Epithelial cell of proximal tubule (primary cell): ENCODE data around the gene SEC63. TPM values are rescaled to one million over a fixed set of nuclear protein-coding genes. Genes with fewer than 3 reads are reported as not detected.
A peak's percentile ranks its signal among the peaks of the same experiment; 100 is the strongest.

Experiments used
- DNase-seq: peaks from one replicate; pipeline ENCODE4 v3.0.0-alpha.2; 2011; ENCODE audit warnings: low read depth
- H3K4me3 ChIP-seq: 2 replicates; pipeline ENCODE4 v1.5.1; 2011; ENCODE audit warnings: low read depth, mild to moderate bottlenecking, low read length
- CTCF ChIP-seq: conservative IDR thresholded peaks from 2 replicates; pipeline ENCODE4 v1.5.1; 2012; ENCODE audit warnings: low read depth, mild to moderate bottlenecking, low read length
- total RNA-seq: library from RNA; depleted of rRNA; stranded (reverse); fragments of >200 nt; gene quantifications from 2 replicates; pipeline ENCODE4 v1.2.3, GENCODE V29; 2015

Gene SEC63
- total RNA-seq, 1 donor from 2014 or later, result 5.4 TPM

- no peak for DNase-seq
- peak overlapping the region; percentile 63 for H3K4me3 ChIP-seq
- TF ChIP-seq CTCF, result peak; percentile 86
Measured at GRCh38 chr6:107847844-107848802, 109.9 kb downstream of the SEC63 start.

- no peak for TF ChIP-seq CTCF
- no peak for DNase-seq
- no peak overlapping the region for H3K4me3 ChIP-seq
Measured at GRCh38 chr6:107846262-107846795, 111.7 kb downstream of the SEC63 start.

GRCh38 chr6:107845777-107846176, 112.2 kb downstream of the SEC63 start:
- TF ChIP-seq CTCF, result no peak
- no peak overlapping the region for H3K4me3 ChIP-seq
- DNase-seq, result no peak

- no peak overlapping the region for H3K4me3 ChIP-seq
- DNase-seq, result no peak
- TF ChIP-seq CTCF, result no peak
Measured at GRCh38 chr6:107843400-107843799, 114.6 kb downstream of the SEC63 start.

GRCh38 chr6:107841275-107841670, 116.7 kb downstream of the SEC63 start:
- DNase-seq, result no peak
- H3K4me3 ChIP-seq, result no peak overlapping the region
- TF ChIP-seq CTCF, result no peak

GRCh38 chr6:107840636-107841274, 117.3 kb downstream of the SEC63 start:
- H3K4me3 ChIP-seq, result no peak overlapping the region
- no peak for TF ChIP-seq CTCF
- DNase-seq, result no peak
